VCaP (cell line): ENCODE measurements around the gene ZCCHC24.

Source experiments
- H3K27ac ChIP-seq: fragments of 450-650 bp; 2 replicates; pipeline ENCODE4 v1.5.1; 2017
- TF ChIP-seq, protein P1 (sequence below): fragments of 450-650 bp; conservative IDR thresholded peaks from 2 replicates; pipeline ENCODE4 v1.5.1; 2017; ENCODE audit warnings: mild to moderate bottlenecking, moderate library complexity

Gene ZCCHC24

GRCh38 chr10:79381804-79382221 lies 63.6 kb downstream of the ZCCHC24 start:
- TF ChIP-seq, protein P1, sequence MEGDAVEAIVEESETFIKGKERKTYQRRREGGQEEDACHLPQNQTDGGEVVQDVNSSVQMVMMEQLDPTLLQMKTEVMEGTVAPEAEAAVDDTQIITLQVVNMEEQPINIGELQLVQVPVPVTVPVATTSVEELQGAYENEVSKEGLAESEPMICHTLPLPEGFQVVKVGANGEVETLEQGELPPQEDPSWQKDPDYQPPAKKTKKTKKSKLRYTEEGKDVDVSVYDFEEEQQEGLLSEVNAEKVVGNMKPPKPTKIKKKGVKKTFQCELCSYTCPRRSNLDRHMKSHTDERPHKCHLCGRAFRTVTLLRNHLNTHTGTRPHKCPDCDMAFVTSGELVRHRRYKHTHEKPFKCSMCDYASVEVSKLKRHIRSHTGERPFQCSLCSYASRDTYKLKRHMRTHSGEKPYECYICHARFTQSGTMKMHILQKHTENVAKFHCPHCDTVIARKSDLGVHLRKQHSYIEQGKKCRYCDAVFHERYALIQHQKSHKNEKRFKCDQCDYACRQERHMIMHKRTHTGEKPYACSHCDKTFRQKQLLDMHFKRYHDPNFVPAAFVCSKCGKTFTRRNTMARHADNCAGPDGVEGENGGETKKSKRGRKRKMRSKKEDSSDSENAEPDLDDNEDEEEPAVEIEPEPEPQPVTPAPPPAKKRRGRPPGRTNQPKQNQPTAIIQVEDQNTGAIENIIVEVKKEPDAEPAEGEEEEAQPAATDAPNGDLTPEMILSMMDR, result no peak
- H3K27ac ChIP-seq, result no peak overlapping the region

DNA sequence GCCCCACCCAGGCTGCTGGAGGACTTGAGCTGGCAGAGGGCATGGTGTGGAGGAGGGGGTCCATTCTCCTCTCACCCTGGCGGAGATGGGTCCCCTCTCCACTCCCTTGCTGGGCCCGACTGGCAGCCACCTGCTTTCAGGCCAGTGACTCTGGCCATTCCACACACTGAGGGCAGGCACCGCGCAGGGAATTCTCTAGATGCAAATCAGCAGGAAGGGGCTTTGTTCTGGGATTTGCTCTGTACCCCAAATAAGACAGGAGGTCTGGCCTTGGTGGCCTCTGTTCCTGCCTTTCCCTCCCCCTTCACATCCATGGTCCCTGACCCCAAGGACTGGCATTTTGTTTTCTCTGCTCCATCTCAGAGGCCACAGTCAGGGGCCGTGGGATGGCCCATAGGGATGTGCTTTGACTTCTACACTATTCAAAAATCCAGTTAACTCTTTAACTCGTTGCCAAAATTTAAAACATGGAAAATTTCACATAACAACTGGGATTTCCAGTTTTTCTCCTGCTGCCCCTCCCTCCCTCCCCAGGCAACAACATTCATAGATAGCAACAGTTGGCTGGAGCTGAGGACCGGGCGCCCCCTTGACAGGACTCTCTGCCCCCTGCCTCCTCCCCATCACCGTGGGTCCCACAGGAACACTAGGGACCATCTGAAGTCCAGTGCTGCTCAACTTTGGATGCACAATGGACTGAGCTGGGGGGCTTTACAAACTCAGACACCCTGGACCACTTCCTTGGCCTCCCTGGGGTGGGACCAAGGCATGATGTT lies 64.3 kb downstream of the ZCCHC24 start:
- TF ChIP-seq, protein P1, result no peak
- H3K27ac ChIP-seq, result peak overlapping the region; percentile 85

DNA sequence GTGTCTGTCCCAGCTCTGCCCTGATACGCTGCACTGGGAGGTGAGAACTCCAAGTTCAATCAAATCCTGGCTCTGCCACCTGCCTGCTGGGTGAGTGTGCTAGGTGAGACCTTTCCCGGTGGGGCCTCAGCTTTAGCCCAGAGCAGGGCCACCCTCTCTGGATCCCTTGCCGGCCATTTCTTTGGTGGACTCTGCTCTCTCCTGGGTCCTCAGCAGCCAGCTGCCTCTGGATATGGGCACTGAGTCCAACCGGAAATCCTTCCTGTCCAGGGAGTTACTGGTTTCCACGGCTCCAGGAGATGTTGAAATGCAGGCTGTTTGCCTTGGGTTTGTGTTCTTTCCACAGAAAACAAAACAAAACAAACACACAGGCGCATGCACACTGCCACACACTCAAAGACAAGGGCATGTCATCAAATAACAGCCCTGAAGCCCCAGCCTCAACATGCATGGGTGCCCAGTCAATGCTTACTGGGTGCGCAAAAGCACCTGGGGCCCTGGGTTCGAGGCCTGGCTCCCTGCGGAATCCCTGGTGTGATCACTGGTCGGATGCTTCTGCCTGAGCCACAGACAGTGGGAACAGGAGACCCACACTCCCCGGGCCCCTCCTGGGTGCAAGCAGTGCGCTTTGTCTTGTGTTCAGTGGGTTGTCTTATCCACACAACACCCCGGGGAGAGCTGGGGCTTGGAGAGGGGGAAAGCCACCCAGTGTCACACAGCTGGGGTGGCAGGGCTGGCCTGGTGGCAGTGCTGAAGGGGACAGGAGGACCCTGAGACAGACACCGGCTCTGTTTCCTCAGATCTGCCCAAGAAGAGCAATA lies 65.1 kb downstream of the ZCCHC24 start:
- TF ChIP-seq, protein P1, result no peak

GRCh38 chr10:79379512-79380124 lies 65.8 kb downstream of the ZCCHC24 start:
- TF ChIP-seq, protein P1, result no peak
- peak overlapping the region; percentile 85 for H3K27ac ChIP-seq

More for the DNA sequence above, 65.1 kb downstream of the ZCCHC24 start:
- H3K27ac ChIP-seq, result peak overlapping the region; percentile 85

DNA sequence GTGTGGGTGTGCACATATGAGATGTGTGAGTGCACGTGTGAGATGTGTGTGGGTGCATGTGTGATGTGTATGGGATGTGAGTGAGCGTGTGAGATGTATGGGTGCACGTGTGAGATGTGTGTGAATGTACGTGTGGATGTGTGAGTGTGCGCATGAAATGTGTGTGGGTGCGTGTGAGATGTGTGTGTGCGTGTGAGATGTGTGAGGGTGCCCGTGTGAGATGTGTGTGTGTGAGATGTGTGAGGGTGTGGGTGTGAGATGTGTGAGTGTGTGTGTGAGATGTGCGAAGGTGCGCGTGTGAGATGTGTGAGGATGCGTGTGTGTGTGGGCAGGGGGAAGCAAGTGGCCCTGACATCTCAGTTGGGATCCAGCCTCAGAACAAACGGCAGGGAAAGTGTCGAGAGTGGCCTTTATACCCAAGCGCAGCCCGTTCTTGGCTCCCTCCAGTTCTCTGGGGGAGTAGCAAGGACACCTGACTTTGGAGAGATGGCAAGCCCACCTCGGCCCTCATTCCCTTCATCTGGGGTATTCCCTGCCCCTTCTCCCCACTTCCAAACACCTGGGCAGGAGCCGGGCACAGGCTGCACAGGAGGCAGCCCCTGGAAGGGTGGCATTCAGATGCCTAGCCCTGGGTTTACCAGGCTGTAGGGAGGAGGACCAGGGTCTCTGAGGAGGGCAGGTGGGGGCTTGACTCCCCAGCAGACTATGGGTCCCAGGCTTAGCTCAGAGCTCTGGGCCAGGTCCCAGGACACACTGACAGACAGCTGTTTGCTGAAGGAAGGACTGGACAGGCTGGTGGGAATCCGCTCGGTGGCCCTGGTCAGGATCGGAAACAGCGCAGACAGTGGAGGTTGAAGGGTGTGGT lies 66.5 kb downstream of the ZCCHC24 start:
- TF ChIP-seq, protein P1, result no peak
- peak overlapping the region; percentile 85 for H3K27ac ChIP-seq

GRCh38 chr10:79378383-79378646 lies 67.1 kb downstream of the ZCCHC24 start:
- TF ChIP-seq, protein P1, result no peak
- H3K27ac ChIP-seq, result no peak overlapping the region; the same call in 1 of the 2 replicates
